SK-N-SH treated with all-trans-retinoic acid at 6 μM for 48 hours (cell line): ENCODE results near the gene PRR18.

Source experiments
- ATAC-seq: fragments of 200-7000 bp; cut with Tn5 transposase; 3 replicates; pipeline ENCODE4 v1.9.1; 2020; ENCODE audit warnings: mild to moderate bottlenecking, moderate library complexity
- ARNTL ChIP-seq: fragments of 450-650 bp; formaldehyde crosslinking; IDR thresholded peaks from 2 replicates; pipeline ENCODE4 v1.5.0; 2020; ENCODE audit warnings: low read depth, mild to moderate bottlenecking, moderate library complexity, borderline replicate concordance
- BACH2 ChIP-seq: fragments of 250-450 bp; sonication (Bioruptor Pico); IDR thresholded peaks from 2 replicates; pipeline ENCODE4 v1.9.0; 2021; ENCODE audit warnings: mild to moderate bottlenecking, borderline replicate concordance
- CSRNP3 ChIP-seq: fragments of 250-450 bp; sonication (Bioruptor Pico); IDR thresholded peaks from 2 replicates; pipeline ENCODE4 v1.5.1; 2021; ENCODE audit warnings: mild to moderate bottlenecking, moderate library complexity
- ESRRG ChIP-seq: fragments of 250-450 bp; sonication (Bioruptor Pico); IDR thresholded peaks from 2 replicates; pipeline ENCODE4 v1.6.1; 2021; ENCODE audit warnings: mild to moderate bottlenecking
- GLIS3 ChIP-seq: fragments of 250-450 bp; sonication (Bioruptor Pico); IDR thresholded peaks from 2 replicates; pipeline ENCODE4 v1.5.0; 2020; ENCODE audit warnings: mild to moderate bottlenecking, moderate library complexity
- ISL1 ChIP-seq: fragments of 250-450 bp; sonication (Bioruptor Pico); IDR thresholded peaks from 2 replicates; pipeline ENCODE4 v2.1.2; 2022; ENCODE audit warnings: mild to moderate bottlenecking, moderate library complexity
- OSR1 ChIP-seq: fragments of 250-450 bp; sonication (Bioruptor Pico); IDR thresholded peaks from 2 replicates; pipeline ENCODE4 v1.8.0; 2022; ENCODE audit warnings: moderate library complexity, mild to moderate bottlenecking, inconsistent platforms
- PATZ1 ChIP-seq: fragments of 250-450 bp; sonication (Bioruptor Pico); IDR thresholded peaks from 2 replicates; pipeline ENCODE4 v1.8.0; 2020; ENCODE audit warnings: mild to moderate bottlenecking, moderate library complexity, borderline replicate concordance
- POU6F1 ChIP-seq: fragments of 250-450 bp; sonication (Bioruptor Pico); IDR thresholded peaks from 2 replicates; pipeline ENCODE4 v1.8.0; 2021; ENCODE audit warnings: low read depth, mild to moderate bottlenecking, moderate library complexity, borderline replicate concordance
- PPARA ChIP-seq: fragments of 250-450 bp; sonication (Bioruptor Pico); IDR thresholded peaks from 2 replicates; pipeline ENCODE4 v1.5.0; 2020; ENCODE audit warnings: mild to moderate bottlenecking, borderline replicate concordance
- RARB ChIP-seq: fragments of 250-450 bp; sonication (Bioruptor Pico); IDR thresholded peaks from 2 replicates; pipeline ENCODE4 v1.8.0; 2021; ENCODE audit warnings: mild to moderate bottlenecking, moderate library complexity
- SNAI2 ChIP-seq: fragments of 250-450 bp; sonication (Bioruptor Pico); IDR thresholded peaks from 2 replicates; pipeline ENCODE4 v1.5.0; 2020; ENCODE audit warnings: mild to moderate bottlenecking, moderate library complexity
- TCF4 ChIP-seq: fragments of 250-450 bp; sonication (Bioruptor Pico); IDR thresholded peaks from 2 replicates; pipeline ENCODE4 v1.8.0; 2021; ENCODE audit warnings: mild to moderate bottlenecking, moderate library complexity, borderline replicate concordance
- TSHZ2 ChIP-seq: fragments of 250-450 bp; sonication (Bioruptor Pico); IDR thresholded peaks from 2 replicates; pipeline ENCODE4 v1.5.0; 2020; ENCODE audit warnings: mild to moderate bottlenecking, moderate library complexity
- ZC3H10 ChIP-seq: fragments of 250-450 bp; sonication (Bioruptor Pico); IDR thresholded peaks from 2 replicates; pipeline ENCODE4 v1.5.1; 2021; ENCODE audit warnings: mild to moderate bottlenecking, moderate library complexity
- ZFP3 ChIP-seq: fragments of 250-450 bp; sonication (Bioruptor Pico); IDR thresholded peaks from 2 replicates; pipeline ENCODE4 v1.5.0; 2020; ENCODE audit warnings: mild to moderate bottlenecking, moderate library complexity
- ZFP30 ChIP-seq: fragments of 450-650 bp; formaldehyde crosslinking; IDR thresholded peaks from 2 replicates; pipeline ENCODE4 v1.5.0; 2022; ENCODE audit warnings: mild to moderate bottlenecking, moderate library complexity
- ZNF70 ChIP-seq: fragments of 450-650 bp; formaldehyde crosslinking; IDR thresholded peaks from 2 replicates; pipeline ENCODE4 v1.5.0; 2020; ENCODE audit warnings: mild to moderate bottlenecking, moderate library complexity
- ZNF8 ChIP-seq: fragments of 450-650 bp; formaldehyde crosslinking; IDR thresholded peaks from 2 replicates; pipeline ENCODE4 v1.5.0; 2020; ENCODE audit warnings: mild to moderate bottlenecking, moderate library complexity
- TF ChIP-seq, protein P1 (sequence below): fragments of 250-450 bp; sonication (Bioruptor Pico); IDR thresholded peaks from 2 replicates; pipeline ENCODE4 v1.5.1; 2020; ENCODE audit warnings: low read depth, mild to moderate bottlenecking, moderate library complexity

Gene PRR18

GRCh38 chr6:166277018-166277417 lies 31.2 kb downstream of the PRR18 start:
- no peak for TF ChIP-seq TSHZ2
- TF ChIP-seq ZFP3 = no peak
- TF ChIP-seq ISL1 = no peak
- TF ChIP-seq OSR1 = no peak
- TF ChIP-seq TCF4 (CRISPR knock-in tag) = no peak
- no peak for TF ChIP-seq BACH2
- TF ChIP-seq ZFP30 (CRISPR knock-in tag) = no peak
- TF ChIP-seq, all 23 proteins: peak for 0
- ATAC-seq = no peak

DNA sequence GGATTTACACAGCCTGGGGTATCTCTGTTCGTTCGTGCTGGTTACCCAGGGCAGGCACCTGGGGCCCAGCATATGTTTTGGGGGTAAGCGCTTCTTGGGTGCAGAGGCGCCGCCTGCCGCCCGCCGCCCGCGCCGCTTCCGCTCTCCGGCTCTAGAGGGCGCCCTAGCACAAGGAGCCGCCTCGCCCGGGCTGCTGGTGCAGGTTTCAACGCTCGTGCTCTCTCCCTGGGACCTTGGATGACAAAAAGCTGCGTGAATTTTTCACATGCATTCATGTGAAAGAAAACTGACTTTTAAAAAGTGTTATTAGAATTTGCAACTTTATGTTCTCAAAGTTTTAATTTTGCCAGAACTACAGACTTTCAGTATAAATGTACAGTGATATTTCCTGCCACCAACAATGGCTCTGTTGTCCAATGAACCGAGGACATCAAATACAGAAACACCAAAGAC lies 32.5 kb downstream of the PRR18 start:
- ATAC-seq = peak; percentile 96
- TF ChIP-seq ARNTL (CRISPR knock-in tag) = no peak
- TF ChIP-seq, protein P1, sequence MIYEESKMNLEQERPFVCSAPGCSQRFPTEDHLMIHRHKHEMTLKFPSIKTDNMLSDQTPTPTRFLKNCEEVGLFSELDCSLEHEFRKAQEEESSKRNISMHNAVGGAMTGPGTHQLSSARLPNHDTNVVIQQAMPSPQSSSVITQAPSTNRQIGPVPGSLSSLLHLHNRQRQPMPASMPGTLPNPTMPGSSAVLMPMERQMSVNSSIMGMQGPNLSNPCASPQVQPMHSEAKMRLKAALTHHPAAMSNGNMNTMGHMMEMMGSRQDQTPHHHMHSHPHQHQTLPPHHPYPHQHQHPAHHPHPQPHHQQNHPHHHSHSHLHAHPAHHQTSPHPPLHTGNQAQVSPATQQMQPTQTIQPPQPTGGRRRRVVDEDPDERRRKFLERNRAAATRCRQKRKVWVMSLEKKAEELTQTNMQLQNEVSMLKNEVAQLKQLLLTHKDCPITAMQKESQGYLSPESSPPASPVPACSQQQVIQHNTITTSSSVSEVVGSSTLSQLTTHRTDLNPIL (CRISPR knock-in tag) = no peak
- no peak for TF ChIP-seq BACH2
- TF ChIP-seq SNAI2 (CRISPR knock-in tag) = no peak
- TF ChIP-seq PPARA (CRISPR knock-in tag) = no peak
- no peak for TF ChIP-seq ZNF8 (CRISPR knock-in tag)
- TF ChIP-seq TCF4 (CRISPR knock-in tag) = no peak
- TF ChIP-seq RARB (CRISPR knock-in tag) = no peak
- TF ChIP-seq ESRRG = no peak
- no peak for TF ChIP-seq ZFP30 (CRISPR knock-in tag)
- TF ChIP-seq TSHZ2 = no peak
- no peak for TF ChIP-seq GLIS3 (CRISPR knock-in tag)
- TF ChIP-seq CSRNP3 (CRISPR knock-in tag) = no peak
- TF ChIP-seq ISL1 = no peak
- no peak for TF ChIP-seq ZNF70
- TF ChIP-seq POU6F1 = no peak

- ATAC-seq = no peak
- TF ChIP-seq SNAI2 (CRISPR knock-in tag) (no peak), ZNF70 (no peak), GLIS3 (CRISPR knock-in tag) (no peak), POU6F1 (no peak), ZFP3 (no peak), PATZ1 (CRISPR knock-in tag) (no peak), BACH2 (no peak), ZFP30 (CRISPR knock-in tag) (no peak), PPARA (CRISPR knock-in tag) (no peak), RARB (CRISPR knock-in tag) (no peak), ZC3H10 (CRISPR knock-in tag) (no peak), TCF4 (CRISPR knock-in tag) (no peak), ESRRG (no peak), ARNTL (CRISPR knock-in tag) (no peak), CSRNP3 (CRISPR knock-in tag) (no peak)
- TF ChIP-seq, all 23 proteins: peak for 0
These were observed 33.3 kb downstream of the PRR18 start for GRCh38 chr6:166274739-166275370.
